ENCODE data around the gene KCNQ2.

DNA sequence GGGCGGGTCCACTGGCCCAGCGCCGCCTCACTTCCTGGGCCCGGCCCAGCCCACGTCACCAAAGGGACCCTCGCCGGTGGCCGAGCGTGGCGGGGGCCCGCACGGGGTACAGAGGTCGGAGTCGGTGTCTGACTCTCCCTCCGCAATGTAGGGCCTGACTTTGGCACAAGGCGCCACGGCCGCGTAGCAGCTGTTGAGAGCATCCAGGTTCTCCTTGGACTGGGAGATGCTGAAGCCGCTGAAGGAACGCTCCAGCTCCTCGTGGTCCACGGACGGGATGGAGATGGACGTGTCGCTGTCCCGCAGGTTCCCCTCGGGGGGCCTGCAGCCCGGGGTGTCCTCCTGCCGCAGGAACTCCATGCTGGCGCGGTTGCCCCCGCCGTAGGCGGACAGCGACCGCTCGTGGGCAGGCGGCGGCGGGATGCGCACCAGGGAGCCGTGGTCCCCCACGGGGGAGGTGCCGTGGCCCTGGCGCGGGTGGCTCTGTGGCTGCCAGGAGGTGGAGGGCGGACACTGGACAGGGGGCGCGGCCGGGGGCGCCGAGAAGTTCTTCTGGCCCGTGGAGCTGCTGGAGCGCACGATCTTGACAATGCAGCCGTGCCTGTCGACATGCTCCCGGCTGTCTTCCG lies 65.7 kb downstream of the KCNQ2 start:
- TF ChIP-seq, protein P1, sequence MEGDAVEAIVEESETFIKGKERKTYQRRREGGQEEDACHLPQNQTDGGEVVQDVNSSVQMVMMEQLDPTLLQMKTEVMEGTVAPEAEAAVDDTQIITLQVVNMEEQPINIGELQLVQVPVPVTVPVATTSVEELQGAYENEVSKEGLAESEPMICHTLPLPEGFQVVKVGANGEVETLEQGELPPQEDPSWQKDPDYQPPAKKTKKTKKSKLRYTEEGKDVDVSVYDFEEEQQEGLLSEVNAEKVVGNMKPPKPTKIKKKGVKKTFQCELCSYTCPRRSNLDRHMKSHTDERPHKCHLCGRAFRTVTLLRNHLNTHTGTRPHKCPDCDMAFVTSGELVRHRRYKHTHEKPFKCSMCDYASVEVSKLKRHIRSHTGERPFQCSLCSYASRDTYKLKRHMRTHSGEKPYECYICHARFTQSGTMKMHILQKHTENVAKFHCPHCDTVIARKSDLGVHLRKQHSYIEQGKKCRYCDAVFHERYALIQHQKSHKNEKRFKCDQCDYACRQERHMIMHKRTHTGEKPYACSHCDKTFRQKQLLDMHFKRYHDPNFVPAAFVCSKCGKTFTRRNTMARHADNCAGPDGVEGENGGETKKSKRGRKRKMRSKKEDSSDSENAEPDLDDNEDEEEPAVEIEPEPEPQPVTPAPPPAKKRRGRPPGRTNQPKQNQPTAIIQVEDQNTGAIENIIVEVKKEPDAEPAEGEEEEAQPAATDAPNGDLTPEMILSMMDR (conservative IDR thresholded peaks at IDR 0.05; ENCODE audit: low read depth in 2 of 2), result no peak
- no peak for TF ChIP-seq EZH2 (IDR thresholded peaks at IDR 0.05; ENCODE audit: low read depth, unreplicated experiment)
- no peak for TF ChIP-seq JUNB (IDR thresholded peaks at IDR 0.05; ENCODE audit: unreplicated experiment)
- TF ChIP-seq POLR2AphosphoS5 (IDR thresholded peaks at IDR 0.05; ENCODE audit: low read depth), result no peak
- TF ChIP-seq, protein P2, sequence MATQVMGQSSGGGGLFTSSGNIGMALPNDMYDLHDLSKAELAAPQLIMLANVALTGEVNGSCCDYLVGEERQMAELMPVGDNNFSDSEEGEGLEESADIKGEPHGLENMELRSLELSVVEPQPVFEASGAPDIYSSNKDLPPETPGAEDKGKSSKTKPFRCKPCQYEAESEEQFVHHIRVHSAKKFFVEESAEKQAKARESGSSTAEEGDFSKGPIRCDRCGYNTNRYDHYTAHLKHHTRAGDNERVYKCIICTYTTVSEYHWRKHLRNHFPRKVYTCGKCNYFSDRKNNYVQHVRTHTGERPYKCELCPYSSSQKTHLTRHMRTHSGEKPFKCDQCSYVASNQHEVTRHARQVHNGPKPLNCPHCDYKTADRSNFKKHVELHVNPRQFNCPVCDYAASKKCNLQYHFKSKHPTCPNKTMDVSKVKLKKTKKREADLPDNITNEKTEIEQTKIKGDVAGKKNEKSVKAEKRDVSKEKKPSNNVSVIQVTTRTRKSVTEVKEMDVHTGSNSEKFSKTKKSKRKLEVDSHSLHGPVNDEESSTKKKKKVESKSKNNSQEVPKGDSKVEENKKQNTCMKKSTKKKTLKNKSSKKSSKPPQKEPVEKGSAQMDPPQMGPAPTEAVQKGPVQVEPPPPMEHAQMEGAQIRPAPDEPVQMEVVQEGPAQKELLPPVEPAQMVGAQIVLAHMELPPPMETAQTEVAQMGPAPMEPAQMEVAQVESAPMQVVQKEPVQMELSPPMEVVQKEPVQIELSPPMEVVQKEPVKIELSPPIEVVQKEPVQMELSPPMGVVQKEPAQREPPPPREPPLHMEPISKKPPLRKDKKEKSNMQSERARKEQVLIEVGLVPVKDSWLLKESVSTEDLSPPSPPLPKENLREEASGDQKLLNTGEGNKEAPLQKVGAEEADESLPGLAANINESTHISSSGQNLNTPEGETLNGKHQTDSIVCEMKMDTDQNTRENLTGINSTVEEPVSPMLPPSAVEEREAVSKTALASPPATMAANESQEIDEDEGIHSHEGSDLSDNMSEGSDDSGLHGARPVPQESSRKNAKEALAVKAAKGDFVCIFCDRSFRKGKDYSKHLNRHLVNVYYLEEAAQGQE (IDR thresholded peaks at IDR 0.05; ENCODE audit: unreplicated experiment), result no peak

All from GM23338 (cell line).